Midbrain (tissue), 1 donor: Measurements from ENCODE around the gene MANSC1.

Source experiments
- DNase-seq: peaks from one replicate; lab custom pipeline; 2025; lab: John Stamatoyannopoulos, UW

MANSC1 gene

GRCh38 chr12:12349711-12350665 lies at the start of gene MANSC1:
MANSC1 (minus strand) TSS chr12:12350242; CDS start chr12:12343314, 6,928 bp downstream.
- DNase-seq: peak; percentile 60

GRCh38 chr12:12399161-12399560 lies 49.1 kb upstream of the MANSC1 start:
- no peak for DNase-seq

- no peak for DNase-seq
Measured at GRCh38 chr12:12398026-12398859, 48.2 kb upstream of the MANSC1 start.

- DNase-seq: no peak
Measured at GRCh38 chr12:12397184-12397583, 47.1 kb upstream of the MANSC1 start.

- no peak for DNase-seq
Measured at GRCh38 chr12:12396694-12397093, 46.7 kb upstream of the MANSC1 start.

GRCh38 chr12:12393171-12393570 lies 43.1 kb upstream of the MANSC1 start:
- DNase-seq: no peak

GRCh38 chr12:12392413-12392812 lies 42.4 kb upstream of the MANSC1 start:
- DNase-seq: no peak

- DNase-seq: no peak
Measured at GRCh38 chr12:12387501-12387900, 37.5 kb upstream of the MANSC1 start.

GRCh38 chr12:12384571-12385340 lies 34.7 kb upstream of the MANSC1 start:
- DNase-seq: no peak

- DNase-seq: no peak
Measured at GRCh38 chr12:12381982-12382381, 31.9 kb upstream of the MANSC1 start.

- DNase-seq: no peak
Measured at GRCh38 chr12:12380949-12381593, 31.0 kb upstream of the MANSC1 start.

- DNase-seq: no peak
Measured at GRCh38 chr12:12379831-12380730, 30.0 kb upstream of the MANSC1 start.

- DNase-seq: no peak
Measured at GRCh38 chr12:12378616-12379015, 28.6 kb upstream of the MANSC1 start.

GRCh38 chr12:12376646-12377448 lies 26.8 kb upstream of the MANSC1 start:
- DNase-seq: peak; percentile 76

- DNase-seq: no peak
Measured at GRCh38 chr12:12372946-12373722, 23.1 kb upstream of the MANSC1 start.

GRCh38 chr12:12367482-12367998 lies 17.5 kb upstream of the MANSC1 start:
- no peak for DNase-seq

GRCh38 chr12:12366701-12367481 lies 16.8 kb upstream of the MANSC1 start:
- DNase-seq: no peak
